Measurements from ENCODE around the gene GGTLC1. TPM values are rescaled to one million over a fixed set of nuclear protein-coding genes. Genes with fewer than 3 reads are reported as not detected.
"Not testable (repeated sequence)": the region's sequence is repeated elsewhere in the genome, so short reads cannot be mapped to it uniquely, and the experiment has no call there.

Gene GGTLC1
- total RNA-seq, 2 experiments from 2014 or later, result not detected

DNA sequence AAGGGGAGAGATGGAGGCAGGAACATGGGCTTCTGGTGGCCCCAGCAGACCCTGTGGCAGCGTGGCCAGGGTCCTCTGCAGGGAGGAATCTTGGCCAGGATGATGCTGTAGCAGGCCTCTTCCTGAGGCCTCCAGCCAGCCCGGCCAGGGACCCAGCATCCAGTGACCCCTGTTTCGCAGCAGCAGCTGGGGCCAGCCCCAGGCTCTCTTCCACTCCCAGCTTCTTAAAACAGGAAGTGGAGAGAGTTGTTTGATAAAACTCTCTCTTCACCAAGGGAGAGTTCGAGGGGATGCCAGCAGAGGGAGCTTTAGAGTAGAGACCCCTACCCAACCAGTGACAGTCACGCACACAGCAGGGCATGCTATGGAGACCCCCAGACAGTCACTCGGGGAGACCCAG is 10.1 kb downstream of the GGTLC1 start:
- H3K27me3 Mint-ChIP-seq (ENCODE audit: low read depth); H3K9me3 Mint-ChIP-seq; H3K27ac Mint-ChIP-seq; H3K4me3 Mint-ChIP-seq; intact Hi-C loops (cut with micrococcal nuclease); H3K4me1 Mint-ChIP-seq (ENCODE audit: low read depth); H3K36me3 Mint-ChIP-seq (ENCODE audit: low read depth); CTCF ChIA-PET: not testable (repeated sequence)
- peak; percentile 12 for DNase-seq

DNA sequence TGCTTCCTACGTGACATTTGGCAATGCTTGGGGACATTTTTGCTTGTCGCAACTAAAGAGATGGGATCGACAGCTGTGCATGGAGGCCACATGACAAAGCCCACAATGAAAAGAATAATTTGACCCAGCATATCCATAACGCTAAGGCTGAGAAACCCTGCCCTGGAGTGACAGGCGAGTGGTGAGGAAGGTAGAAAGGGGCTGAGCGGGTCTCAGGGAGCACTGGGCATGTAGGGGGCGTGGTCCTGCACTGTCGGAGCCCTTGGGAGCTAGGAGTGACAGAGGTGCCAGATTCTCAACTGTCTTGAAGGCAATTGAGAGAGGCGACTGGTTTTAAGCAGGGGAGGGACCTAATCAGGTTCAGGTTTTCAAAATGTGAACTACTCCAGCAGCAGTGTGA is 13.6 kb downstream of the GGTLC1 start:
- no peaks in the 10 kb centered on the region for H3K9me3 Mint-ChIP-seq
- H3K4me3 Mint-ChIP-seq, result no peak overlapping the region
- H3K4me1 Mint-ChIP-seq (ENCODE audit: low read depth), result peaks cover 2% of the 10 kb centered on the region
- DNase-seq, result no peak
- intact Hi-C loops (cut with micrococcal nuclease), result no loop called here
- H3K27me3 Mint-ChIP-seq (ENCODE audit: low read depth), result no peaks in the 10 kb centered on the region
- no peaks in the 10 kb centered on the region for H3K36me3 Mint-ChIP-seq (ENCODE audit: low read depth)
- CTCF ChIA-PET, result interaction anchor here (0.9 kb wide), 1 partner anchor 68 kb away, joined by 3 read pairs; no protein-coding TSS in a partner anchor
- no peak overlapping the region for H3K27ac Mint-ChIP-seq

DNA sequence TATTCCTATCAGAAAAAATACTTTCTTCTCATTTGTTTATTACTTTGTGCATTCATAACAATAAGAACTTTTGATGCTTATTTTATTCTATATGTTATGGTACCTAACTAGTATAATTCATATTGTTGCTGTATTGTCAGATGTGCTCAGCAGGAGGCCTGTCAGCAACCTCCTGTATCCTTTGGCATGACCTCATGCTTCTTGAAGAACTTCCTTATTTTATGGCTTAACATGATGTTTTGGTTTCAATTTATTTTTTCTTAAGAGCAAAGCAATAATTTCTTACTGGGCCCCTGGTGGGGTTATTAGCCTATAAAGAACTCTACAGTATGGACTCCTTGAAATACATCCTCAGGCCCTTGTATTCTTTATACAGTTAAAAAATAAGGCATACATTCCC is 17.3 kb downstream of the GGTLC1 start:
- Mint-ChIP-seq H3K9me3 (peaks cover 2% of the 10 kb centered on the region), H3K4me3 (no peak overlapping the region), H3K27ac (no peak overlapping the region), H3K36me3 (ENCODE audit: low read depth) (no peaks in the 10 kb centered on the region), H3K27me3 (ENCODE audit: low read depth) (no peaks in the 10 kb centered on the region), H3K4me1 (ENCODE audit: low read depth) (no peaks in the 10 kb centered on the region)
- intact Hi-C loops (cut with micrococcal nuclease), result no loop called here
- CTCF ChIA-PET, result no interaction called here
- no peak for DNase-seq

- CTCF ChIA-PET, result no interaction called here
- no peaks in the 10 kb centered on the region for H3K36me3 Mint-ChIP-seq (ENCODE audit: low read depth)
- H3K4me1 Mint-ChIP-seq (ENCODE audit: low read depth), result no peaks in the 10 kb centered on the region
- no peaks in the 10 kb centered on the region for H3K27me3 Mint-ChIP-seq (ENCODE audit: low read depth)
- intact Hi-C loops (cut with micrococcal nuclease), result no loop called here
- no peak overlapping the region for H3K4me3 Mint-ChIP-seq
- H3K9me3 Mint-ChIP-seq, result peaks cover 7% of the 10 kb centered on the region
- no peak for DNase-seq
- H3K27ac Mint-ChIP-seq, result no peak overlapping the region
These were observed 18.5 kb downstream of the GGTLC1 start for GRCh38 chr20:23970049-23970448.

- H3K27ac Mint-ChIP-seq, result no peak overlapping the region
- intact Hi-C loops (cut with micrococcal nuclease), result no loop called here
- H3K36me3 Mint-ChIP-seq (ENCODE audit: low read depth), result peaks cover 2% of the 10 kb centered on the region
- CTCF ChIA-PET, result no interaction called here
- H3K4me3 Mint-ChIP-seq, result no peak overlapping the region
- H3K4me1 Mint-ChIP-seq (ENCODE audit: low read depth), result no peaks in the 10 kb centered on the region
- no peak for DNase-seq
- H3K9me3 Mint-ChIP-seq, result peaks cover 12% of the 10 kb centered on the region
- H3K27me3 Mint-ChIP-seq (ENCODE audit: low read depth), result peaks cover 2% of the 10 kb centered on the region
These were observed 21.0 kb downstream of the GGTLC1 start for GRCh38 chr20:23967616-23967979.

GRCh38 chr20:23966927-23967615 is 21.5 kb downstream of the GGTLC1 start:
- intact Hi-C loops (cut with micrococcal nuclease), result no loop called here
- CTCF ChIA-PET, result no interaction called here
- H3K4me3 Mint-ChIP-seq, result no peak overlapping the region
- DNase-seq, result no peak
- no peaks in the 10 kb centered on the region for H3K4me1 Mint-ChIP-seq (ENCODE audit: low read depth)
- peaks cover 2% of the 10 kb centered on the region for H3K27me3 Mint-ChIP-seq (ENCODE audit: low read depth)
- H3K27ac Mint-ChIP-seq, result no peak overlapping the region
- peaks cover 12% of the 10 kb centered on the region for H3K9me3 Mint-ChIP-seq
- peaks cover 2% of the 10 kb centered on the region for H3K36me3 Mint-ChIP-seq (ENCODE audit: low read depth)

- H3K36me3 Mint-ChIP-seq (ENCODE audit: low read depth), result peaks cover 2% of the 10 kb centered on the region
- H3K27me3 Mint-ChIP-seq (ENCODE audit: low read depth), result peaks cover 2% of the 10 kb centered on the region
- intact Hi-C loops (cut with micrococcal nuclease), result no loop called here
- no peaks in the 10 kb centered on the region for H3K4me1 Mint-ChIP-seq (ENCODE audit: low read depth)
- peaks cover 12% of the 10 kb centered on the region for H3K9me3 Mint-ChIP-seq
- DNase-seq, result no peak
- H3K4me3 Mint-ChIP-seq, result no peak overlapping the region
- CTCF ChIA-PET, result no interaction called here
- no peak overlapping the region for H3K27ac Mint-ChIP-seq
These were observed 22.3 kb downstream of the GGTLC1 start for GRCh38 chr20:23966298-23966697.

GRCh38 chr20:23963941-23964340 is 24.6 kb downstream of the GGTLC1 start:
- peaks cover 2% of the 10 kb centered on the region for H3K36me3 Mint-ChIP-seq (ENCODE audit: low read depth)
- no peak for DNase-seq
- H3K27me3 Mint-ChIP-seq (ENCODE audit: low read depth), result peaks cover 5% of the 10 kb centered on the region
- CTCF ChIA-PET, result no interaction called here
- peaks cover 12% of the 10 kb centered on the region for H3K9me3 Mint-ChIP-seq
- H3K4me1 Mint-ChIP-seq (ENCODE audit: low read depth), result no peaks in the 10 kb centered on the region
- H3K4me3 Mint-ChIP-seq, result no peak overlapping the region
- intact Hi-C loops (cut with micrococcal nuclease), result no loop called here
- no peak overlapping the region for H3K27ac Mint-ChIP-seq

DNA sequence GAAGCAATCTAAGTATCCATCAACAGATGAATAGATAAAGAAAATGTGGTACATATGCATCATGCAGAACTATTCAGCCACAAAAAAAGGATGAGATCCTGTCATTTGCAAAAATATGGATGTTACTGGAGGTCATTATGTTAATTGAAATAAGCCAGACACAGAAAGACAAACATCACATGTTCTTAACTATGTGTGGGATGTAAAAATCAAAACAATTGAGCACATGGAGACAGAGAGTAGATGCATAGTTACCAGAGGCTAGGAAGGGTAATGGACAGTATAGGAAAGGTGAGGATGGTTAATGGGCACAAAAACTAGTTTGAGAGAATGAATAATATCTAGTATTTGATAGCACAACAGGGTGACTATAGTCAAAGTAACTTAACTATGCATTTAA is 26.3 kb downstream of the GGTLC1 start:
- no peak for DNase-seq
- Mint-ChIP-seq H3K4me3 (no peak overlapping the region), H3K4me1 (ENCODE audit: low read depth) (no peaks in the 10 kb centered on the region), H3K9me3 (peaks cover 12% of the 10 kb centered on the region), H3K36me3 (ENCODE audit: low read depth) (peaks cover 2% of the 10 kb centered on the region), H3K27ac (no peak overlapping the region), H3K27me3 (ENCODE audit: low read depth) (peaks cover 5% of the 10 kb centered on the region)
- CTCF ChIA-PET, result no interaction called here
- intact Hi-C loops (cut with micrococcal nuclease), result no loop called here

DNA sequence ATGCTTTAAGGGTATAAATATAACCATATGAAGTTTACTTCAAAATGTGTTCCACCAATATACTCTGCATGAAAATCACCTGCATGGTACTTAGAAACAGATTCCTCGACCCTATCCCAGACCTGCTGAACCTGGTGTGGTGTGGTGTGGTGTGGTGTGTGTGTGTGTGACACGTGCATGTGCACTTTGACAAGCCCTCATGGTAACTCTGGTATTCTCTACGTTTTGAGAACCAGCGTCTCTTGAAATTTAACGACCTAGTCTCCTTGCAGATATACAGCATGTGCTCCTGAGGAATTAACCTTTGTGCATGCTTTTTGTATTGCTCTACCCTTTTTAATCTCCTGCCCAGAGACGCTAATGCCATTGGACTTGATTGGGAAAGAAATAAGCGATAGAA is 29.5 kb downstream of the GGTLC1 start:
- DNase-seq, result no peak
- peaks cover 2% of the 10 kb centered on the region for H3K36me3 Mint-ChIP-seq (ENCODE audit: low read depth)
- intact Hi-C loops (cut with micrococcal nuclease), result no loop called here
- H3K4me3 Mint-ChIP-seq, result no peak overlapping the region
- H3K27me3 Mint-ChIP-seq (ENCODE audit: low read depth), result peaks cover 5% of the 10 kb centered on the region
- H3K9me3 Mint-ChIP-seq, result peaks cover 3% of the 10 kb centered on the region
- H3K4me1 Mint-ChIP-seq (ENCODE audit: low read depth), result no peaks in the 10 kb centered on the region
- no peak overlapping the region for H3K27ac Mint-ChIP-seq
- CTCF ChIA-PET, result interaction anchor here (1.4 kb wide), 1 partner anchor 39 kb away, joined by 3 read pairs; no protein-coding TSS in a partner anchor

DNA sequence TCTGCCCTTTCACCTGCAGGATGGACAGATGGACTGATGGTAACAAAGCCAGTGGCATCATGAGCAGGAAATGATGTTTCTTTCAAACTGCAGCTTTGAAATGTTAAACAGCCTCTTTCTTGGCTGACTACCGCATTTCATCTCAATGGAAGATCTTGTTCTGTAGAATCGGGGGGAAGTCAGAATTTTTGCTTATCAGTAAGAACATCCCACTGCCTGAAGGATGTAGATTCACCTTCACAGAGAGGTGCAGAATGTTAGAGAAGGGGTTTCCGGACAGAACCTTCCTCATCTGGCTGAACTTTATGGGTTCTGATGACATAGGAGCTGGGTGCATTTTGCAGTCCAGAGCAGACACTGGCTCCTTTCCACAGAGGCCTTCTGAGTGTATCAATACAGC is 32.7 kb downstream of the GGTLC1 start:
- Mint-ChIP-seq H3K36me3 (ENCODE audit: low read depth) (no peaks in the 10 kb centered on the region), H3K9me3 (no peaks in the 10 kb centered on the region), H3K27me3 (ENCODE audit: low read depth) (peaks cover 3% of the 10 kb centered on the region), H3K27ac (no peak overlapping the region), H3K4me3 (no peak overlapping the region), H3K4me1 (ENCODE audit: low read depth) (no peaks in the 10 kb centered on the region)
- intact Hi-C loops (cut with micrococcal nuclease), result no loop called here
- DNase-seq, result no peak
- CTCF ChIA-PET, result no interaction called here

DNA sequence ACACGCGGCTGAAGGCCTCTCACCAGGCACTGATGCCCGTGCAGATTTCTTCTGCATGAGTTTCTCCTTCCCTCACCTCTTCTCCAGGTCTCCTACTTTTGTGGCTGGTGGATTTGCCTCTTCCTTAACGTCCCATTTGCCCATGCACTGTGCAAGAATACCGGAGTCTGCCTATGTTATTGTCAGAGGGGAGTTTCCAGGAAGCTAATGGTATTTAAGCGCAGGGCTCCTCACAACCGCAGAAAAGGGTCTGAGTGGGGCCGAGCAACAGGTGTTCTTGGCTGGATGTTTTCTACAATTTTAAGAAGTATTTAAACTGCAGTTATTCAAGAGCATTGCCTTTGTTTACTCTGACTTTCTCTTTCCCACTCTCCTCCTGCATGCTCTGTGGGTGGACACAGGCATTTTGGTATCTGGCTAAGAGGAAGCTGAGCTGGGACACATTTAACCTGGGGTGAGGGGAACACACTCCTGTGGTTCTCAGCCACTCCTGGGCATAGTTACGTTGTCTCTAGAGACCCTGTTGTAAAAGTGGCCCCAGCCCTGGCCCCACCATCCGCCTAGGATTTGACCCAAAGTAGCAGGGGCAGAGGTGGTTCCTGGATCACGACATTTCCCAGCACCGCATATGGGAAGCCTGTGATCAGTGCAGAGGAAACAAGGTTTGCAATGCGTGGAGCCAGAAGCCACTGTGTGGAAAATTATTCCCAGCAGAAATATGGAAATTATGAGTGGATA is 34.4 kb downstream of the GGTLC1 start:
- Mint-ChIP-seq H3K27me3 (ENCODE audit: low read depth) (no peaks in the 10 kb centered on the region), H3K27ac (no peak overlapping the region), H3K36me3 (ENCODE audit: low read depth) (no peaks in the 10 kb centered on the region), H3K9me3 (no peaks in the 10 kb centered on the region), H3K4me1 (ENCODE audit: low read depth) (no peaks in the 10 kb centered on the region), H3K4me3 (no peak overlapping the region)
- CTCF ChIA-PET, result interaction anchor here (0.6 kb wide), 1 partner anchor 49 kb away, joined by 3 read pairs; no protein-coding TSS in a partner anchor
- intact Hi-C loops (cut with micrococcal nuclease), result no loop called here
- DNase-seq, result no peak

DNA sequence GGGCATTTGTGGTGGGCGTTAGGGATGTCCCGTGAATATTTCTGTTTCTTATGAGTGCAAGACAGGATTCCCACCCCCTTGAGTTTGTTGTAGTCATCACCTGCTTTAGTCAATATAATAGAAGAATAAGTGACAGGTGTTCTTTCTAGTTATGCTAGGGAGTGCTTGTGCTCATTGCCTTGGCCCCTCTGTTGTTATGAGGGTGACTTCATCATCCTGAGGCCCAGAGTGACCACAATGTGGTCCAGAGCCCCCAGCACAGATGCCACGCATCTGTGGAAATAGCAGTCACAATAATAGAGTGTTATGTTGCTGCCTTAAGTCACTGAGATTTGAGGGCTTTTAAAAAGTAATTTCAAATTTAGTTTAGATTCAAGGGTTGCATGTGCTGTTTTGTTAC is 42.4 kb downstream of the GGTLC1 start:
- no peak for DNase-seq
- Mint-ChIP-seq H3K27me3 (ENCODE audit: low read depth) (no peaks in the 10 kb centered on the region), H3K9me3 (no peaks in the 10 kb centered on the region), H3K4me3 (no peak overlapping the region), H3K27ac (no peak overlapping the region), H3K36me3 (ENCODE audit: low read depth) (no peaks in the 10 kb centered on the region), H3K4me1 (ENCODE audit: low read depth) (no peaks in the 10 kb centered on the region)
- intact Hi-C loops (cut with micrococcal nuclease), result no loop called here
- CTCF ChIA-PET, result no interaction called here

Measured in activated naive CD4-positive, alpha-beta T cell treated with anti-CD3 and anti-CD28 coated beads for 36 hours (primary cell).